AG10803 (cell line): ENCODE results near the gene RALB.

Experiments
- DNase-seq: peaks from one replicate; pipeline ENCODE4 v3.0.0; 2010; ENCODE audit warnings: low read depth
- H3K4me3 ChIP-seq: 2 replicates; pipeline ENCODE4 v1.5.1; 2011; ENCODE audit warnings: mild to moderate bottlenecking, low read length, control low read depth
- TF ChIP-seq, protein P1 (sequence below): conservative IDR thresholded peaks from 2 replicates; pipeline ENCODE4 v1.5.1; 2011; ENCODE audit warnings: mild to moderate bottlenecking, low read length, control low read depth, inconsistent platforms

The RALB gene

DNA sequence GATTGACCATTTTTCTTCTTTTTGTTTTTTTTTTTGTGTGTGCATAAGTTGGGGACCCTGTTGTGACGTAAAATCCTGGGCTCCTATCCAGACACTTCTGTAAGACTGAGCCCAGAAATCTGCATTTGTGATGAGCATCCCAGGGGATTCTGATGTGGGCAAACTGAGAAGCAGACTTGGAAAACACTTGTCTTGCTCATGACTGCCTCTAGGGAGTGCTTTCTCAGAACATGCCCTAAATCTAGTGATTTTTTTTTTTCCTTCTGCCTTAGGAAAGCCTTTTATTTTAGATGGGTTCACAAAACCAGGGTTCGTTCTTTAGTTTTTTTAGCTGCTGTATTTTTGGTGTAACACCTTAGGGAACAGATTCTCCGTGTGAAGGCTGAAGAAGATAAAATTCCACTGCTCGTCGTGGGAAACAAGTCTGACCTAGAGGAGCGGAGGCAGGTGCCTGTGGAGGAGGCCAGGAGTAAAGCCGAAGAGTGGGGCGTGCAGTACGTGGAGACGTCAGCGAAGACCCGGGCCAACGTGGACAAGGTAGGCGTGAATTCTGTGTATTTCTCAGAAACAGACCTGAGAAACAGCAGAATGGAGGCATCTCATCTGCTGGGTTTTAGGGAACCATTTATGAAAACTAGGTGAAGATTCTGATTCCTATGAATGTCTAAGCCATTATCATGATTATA lies 36.7 kb downstream of the RALB start:
- TF ChIP-seq, protein P1, sequence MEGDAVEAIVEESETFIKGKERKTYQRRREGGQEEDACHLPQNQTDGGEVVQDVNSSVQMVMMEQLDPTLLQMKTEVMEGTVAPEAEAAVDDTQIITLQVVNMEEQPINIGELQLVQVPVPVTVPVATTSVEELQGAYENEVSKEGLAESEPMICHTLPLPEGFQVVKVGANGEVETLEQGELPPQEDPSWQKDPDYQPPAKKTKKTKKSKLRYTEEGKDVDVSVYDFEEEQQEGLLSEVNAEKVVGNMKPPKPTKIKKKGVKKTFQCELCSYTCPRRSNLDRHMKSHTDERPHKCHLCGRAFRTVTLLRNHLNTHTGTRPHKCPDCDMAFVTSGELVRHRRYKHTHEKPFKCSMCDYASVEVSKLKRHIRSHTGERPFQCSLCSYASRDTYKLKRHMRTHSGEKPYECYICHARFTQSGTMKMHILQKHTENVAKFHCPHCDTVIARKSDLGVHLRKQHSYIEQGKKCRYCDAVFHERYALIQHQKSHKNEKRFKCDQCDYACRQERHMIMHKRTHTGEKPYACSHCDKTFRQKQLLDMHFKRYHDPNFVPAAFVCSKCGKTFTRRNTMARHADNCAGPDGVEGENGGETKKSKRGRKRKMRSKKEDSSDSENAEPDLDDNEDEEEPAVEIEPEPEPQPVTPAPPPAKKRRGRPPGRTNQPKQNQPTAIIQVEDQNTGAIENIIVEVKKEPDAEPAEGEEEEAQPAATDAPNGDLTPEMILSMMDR: peak; percentile 27; the same call in 1 of the 2 replicates
- H3K4me3 ChIP-seq: no peak overlapping the region
- DNase-seq: no peak

DNA sequence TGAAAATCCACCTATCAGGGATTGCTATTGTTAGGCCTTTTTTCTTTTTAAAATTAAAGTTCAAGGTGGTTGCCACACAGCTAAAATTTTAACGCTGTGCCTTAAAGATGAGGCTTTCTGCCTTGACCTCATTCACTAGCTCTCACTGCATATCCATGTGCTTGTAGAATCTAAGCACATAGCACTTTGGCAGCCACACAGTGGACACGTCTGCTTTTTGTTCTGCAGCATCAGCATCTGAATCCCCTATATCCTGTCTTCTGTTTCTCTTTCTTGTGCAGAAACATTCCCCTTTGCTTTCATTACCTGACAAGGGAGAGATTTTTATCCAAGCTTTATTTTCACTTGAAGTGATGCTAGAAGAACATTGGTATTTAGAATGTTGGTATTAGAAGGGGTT lies 38.1 kb downstream of the RALB start:
- no peak overlapping the region for H3K4me3 ChIP-seq
- no peak for DNase-seq
- TF ChIP-seq, protein P1: no peak

DNA sequence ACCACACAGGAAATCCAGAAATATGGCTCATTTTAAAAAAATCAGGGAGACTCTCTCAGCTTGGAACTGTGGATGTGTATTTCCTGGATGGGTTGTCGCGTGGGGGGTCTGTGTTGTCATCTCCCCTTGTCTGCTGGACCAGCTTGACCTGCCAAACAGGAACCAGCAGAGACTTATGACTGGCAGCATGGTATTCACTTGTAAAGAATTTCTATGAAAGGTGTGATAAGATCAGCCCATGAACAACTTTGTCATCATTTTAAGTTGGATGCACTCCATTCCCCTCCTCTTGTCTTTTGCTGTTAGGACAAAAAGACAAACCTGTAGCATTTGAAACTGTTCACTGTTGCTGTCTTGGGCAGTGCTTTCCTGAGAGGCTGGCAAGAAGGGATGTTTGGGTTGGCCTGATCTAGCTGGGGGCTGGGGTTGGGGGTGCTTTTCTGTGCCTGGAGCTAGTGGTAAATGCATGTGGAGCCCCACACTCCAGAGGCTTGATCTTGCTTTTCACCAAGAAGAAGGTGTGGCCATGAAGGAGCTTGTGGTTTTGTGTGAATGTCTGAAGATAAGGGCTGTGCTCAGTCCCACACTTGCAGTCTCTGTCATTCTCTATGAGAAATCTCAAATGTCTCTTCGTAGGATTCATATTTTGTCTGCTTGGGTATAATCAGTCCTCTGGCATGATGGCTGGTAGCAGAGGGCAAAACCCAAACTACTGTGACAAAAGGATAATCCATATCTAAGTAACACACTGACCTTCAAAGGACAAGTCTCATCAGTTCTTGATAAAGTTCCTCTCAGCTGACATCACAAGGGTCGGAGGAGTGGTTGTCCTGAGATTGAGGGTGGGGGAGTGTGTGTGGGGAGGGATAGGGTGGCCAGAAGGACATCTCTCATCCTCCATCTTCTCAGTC lies 39.0 kb downstream of the RALB start:
- TF ChIP-seq, protein P1: no peak
- peak; percentile 33 for DNase-seq
- H3K4me3 ChIP-seq: no peak overlapping the region

DNA sequence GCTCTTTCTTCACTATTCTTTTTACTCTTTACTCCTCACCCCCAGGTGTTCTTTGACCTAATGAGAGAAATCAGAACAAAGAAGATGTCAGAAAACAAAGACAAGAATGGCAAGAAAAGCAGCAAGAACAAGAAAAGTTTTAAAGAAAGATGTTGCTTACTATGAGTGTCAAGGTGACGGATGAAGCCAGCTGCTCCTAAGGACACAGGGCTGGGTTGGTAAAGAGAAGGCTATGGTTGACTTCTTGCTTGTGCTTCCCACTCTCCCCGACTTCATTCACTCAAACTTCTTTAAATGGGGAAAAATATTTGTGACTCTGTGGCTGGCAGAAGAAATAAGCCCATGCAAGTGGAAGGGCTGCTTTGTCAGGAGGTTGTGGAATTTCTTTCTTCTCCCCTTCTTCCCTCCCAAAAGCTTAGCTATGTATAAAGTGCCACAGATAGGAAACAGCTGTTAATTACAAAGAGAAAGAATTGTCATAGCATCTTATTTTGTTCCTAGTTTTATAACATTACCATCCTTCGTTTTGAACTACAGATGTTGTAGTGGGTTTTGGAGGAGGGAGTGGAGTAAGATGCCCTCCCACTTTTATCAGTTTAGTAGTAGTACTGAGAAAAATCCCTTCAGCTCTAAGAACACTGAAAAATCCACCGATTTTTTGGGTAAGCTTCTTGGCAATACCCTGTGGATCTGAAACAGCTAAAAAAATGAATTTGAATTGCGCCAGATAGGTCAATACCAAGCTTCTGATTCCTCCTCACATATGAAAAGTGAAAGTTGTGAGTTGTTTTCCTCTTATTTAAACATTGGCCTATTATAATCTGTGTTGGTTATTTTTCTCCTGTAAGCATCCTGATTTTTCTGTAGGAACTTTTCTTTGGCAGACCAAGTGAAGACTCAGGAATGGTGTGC lies 40.7 kb downstream of the RALB start:
- TF ChIP-seq, protein P1: no peak
- DNase-seq: peak; percentile 53
- H3K4me3 ChIP-seq: no peak overlapping the region

DNA sequence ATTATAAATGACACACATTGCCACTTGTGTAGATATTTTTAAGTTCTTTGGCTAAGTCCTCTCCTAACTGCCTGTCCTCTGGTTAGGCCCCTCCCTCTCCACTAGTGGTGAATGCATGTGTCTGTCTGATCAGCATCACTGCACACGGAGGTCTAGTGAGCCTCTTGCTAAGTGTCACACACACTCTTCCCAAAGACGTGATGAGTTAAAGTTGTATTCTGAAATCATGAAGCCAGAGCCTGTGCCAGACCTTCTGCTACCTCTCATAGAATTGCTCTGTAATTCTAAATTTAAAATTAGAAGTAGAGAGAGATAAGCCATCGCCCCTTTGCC lies 41.3 kb downstream of the RALB start:
- DNase-seq: no peak
- TF ChIP-seq, protein P1: no peak
- H3K4me3 ChIP-seq: no peak overlapping the region

DNA sequence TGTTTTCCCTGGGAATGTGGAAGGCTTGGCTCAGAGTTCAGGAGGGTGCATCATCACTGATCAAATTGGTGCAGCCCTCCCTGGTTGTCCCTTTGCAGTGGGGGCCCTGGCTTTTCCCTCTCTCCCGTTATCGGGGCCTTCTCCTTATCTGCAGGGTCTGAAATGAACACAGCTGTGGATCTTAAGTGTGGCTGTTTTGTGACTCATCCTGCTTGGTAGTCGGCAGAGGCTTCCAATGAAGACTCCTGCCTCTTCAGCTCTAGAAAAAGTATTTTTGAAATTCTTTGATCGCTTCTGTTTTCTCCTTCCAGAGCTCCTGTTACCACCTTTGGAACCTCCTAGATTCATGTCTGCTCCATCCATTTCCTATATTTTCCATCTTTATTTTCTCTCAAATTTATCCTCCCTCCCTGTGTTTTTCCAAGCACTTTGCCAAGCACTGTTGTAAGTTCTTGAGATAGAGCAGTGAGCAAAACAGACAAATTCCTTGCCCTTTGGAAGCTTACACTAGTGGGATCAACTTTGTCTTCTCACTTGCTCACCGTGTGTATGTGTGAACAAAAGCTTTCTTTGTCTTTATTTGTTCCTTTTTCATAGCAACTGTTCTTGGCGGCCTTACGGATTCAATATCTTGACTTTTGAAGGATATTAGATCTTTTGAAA lies 45.7 kb downstream of the RALB start:
- TF ChIP-seq, protein P1: no peak
- no peak overlapping the region for H3K4me3 ChIP-seq
- peak; percentile 23 for DNase-seq
